ENCODE measurements around the gene SPAG17. TPM values are rescaled to one million over a fixed set of nuclear protein-coding genes. Genes with fewer than 3 reads are reported as not detected.

SPAG17 gene
- total RNA-seq, 1 experiment from 2014 or later, result not detected

- TF ChIP-seq ZFX (IDR thresholded peaks at IDR 0.05) (no peak), REST (IDR thresholded peaks at IDR 0.05; ENCODE audit: low read depth) (no peak), SIN3A (IDR thresholded peaks at IDR 0.05; ENCODE audit: low read depth) (no peak), POLR2A (IDR thresholded peaks at IDR 0.05; ENCODE audit: borderline replicate concordance, extremely low read depth, insufficient read depth, insufficient read length) (no peak), CEBPB (IDR thresholded peaks at IDR 0.05; ENCODE audit: low read depth) (no peak)
- H3K4me3 ChIP-seq (replicated peaks in 1 of 2; ENCODE audit: low read depth in 1 of 2, low read length in 2 of 2), result no peak overlapping the region
- ChIA-PET CTCF (interaction anchor here (0.6 kb wide), 1 partner anchor 17 kb away, joined by 4 read pairs; no protein-coding TSS in a partner anchor), POLR2A (no interaction called here), RAD21 (ENCODE audit: low non-redundant PET in 1 of 2, low total read pairs in 2 of 2, uncharacterized antibody in 2 of 2, unreplicated experiment in 2 of 2) (no interaction called here)
- no peak overlapping the region for H3K9ac ChIP-seq (ENCODE audit: low read length)
- no peak overlapping the region for H2AFZ ChIP-seq (ENCODE audit: low read depth, low read length, poor library complexity, severe bottlenecking)
- no peaks in the 10 kb centered on the region for H3K9me2 ChIP-seq (ENCODE audit: insufficient read depth)
- no peaks in the 10 kb centered on the region for H3K4me1 ChIP-seq (ENCODE audit: control insufficient read depth in 1 of 2, insufficient read depth in 2 of 2, low read length in 2 of 2)
- no peak for DNase-seq (ENCODE audit: low read depth, low spot score)
- no peaks in the 10 kb centered on the region for H3K79me2 ChIP-seq (ENCODE audit: insufficient read depth, low read length)
- no peaks in the 10 kb centered on the region for H3K9me3 ChIP-seq (ENCODE audit: control insufficient read depth in 1 of 2, insufficient read depth in 1 of 2, low read depth in 1 of 2, low read length in 2 of 2)
- ATAC-seq, result no peak
- H3K36me3 ChIP-seq (ENCODE audit: control insufficient read depth in 1 of 2, insufficient read depth in 2 of 2, low read length in 2 of 2), result no peaks in the 10 kb centered on the region
- intact Hi-C loops (cut with micrococcal nuclease), result no loop called here
- H3K4me2 ChIP-seq (ENCODE audit: low read length), result no peak overlapping the region
- H3K27ac ChIP-seq (ENCODE audit: low read depth, low read length), result no peak overlapping the region
- no TSS peak for BruUV-seq (replicated peaks)
- peaks cover 8% of the 10 kb centered on the region; the same call in 1 of the 2 replicates for H3K27me3 ChIP-seq (ENCODE audit: insufficient read depth, low read length)
- H4K20me1 ChIP-seq (ENCODE audit: insufficient read depth), result no peaks in the 10 kb centered on the region; the same call in 1 of the 2 replicates
Measured at GRCh38 chr1:118137900-118138299, 47.1 kb downstream of the SPAG17 start.

GRCh38 chr1:118136187-118136941, 48.7 kb downstream of the SPAG17 start:
- Histone ChIP-seq H3K36me3 (ENCODE audit: control insufficient read depth in 1 of 2, insufficient read depth in 2 of 2, low read length in 2 of 2) (no peaks in the 10 kb centered on the region), H2AFZ (ENCODE audit: low read depth, low read length, poor library complexity, severe bottlenecking) (no peak overlapping the region), H3K4me2 (ENCODE audit: low read length) (no peak overlapping the region), H3K27ac (ENCODE audit: low read depth, low read length) (no peak overlapping the region), H3K9ac (ENCODE audit: low read length) (no peak overlapping the region), H3K9me2 (ENCODE audit: insufficient read depth) (no peaks in the 10 kb centered on the region), H3K79me2 (ENCODE audit: insufficient read depth, low read length) (no peaks in the 10 kb centered on the region), H3K27me3 (ENCODE audit: insufficient read depth, low read length) (peaks cover 7% of the 10 kb centered on the region; the same call in 1 of the 2 replicates), H3K4me1 (ENCODE audit: control insufficient read depth in 1 of 2, insufficient read depth in 2 of 2, low read length in 2 of 2) (no peaks in the 10 kb centered on the region), H3K9me3 (ENCODE audit: control insufficient read depth in 1 of 2, insufficient read depth in 1 of 2, low read depth in 1 of 2, low read length in 2 of 2) (no peaks in the 10 kb centered on the region), H3K4me3 (replicated peaks in 1 of 2; ENCODE audit: low read depth in 1 of 2, low read length in 2 of 2) (no peak overlapping the region), H4K20me1 (ENCODE audit: insufficient read depth) (no peaks in the 10 kb centered on the region; the same call in 1 of the 2 replicates)
- intact Hi-C loops (cut with micrococcal nuclease), result no loop called here
- ChIA-PET POLR2A (no interaction called here), CTCF (no interaction called here), RAD21 (ENCODE audit: low non-redundant PET in 1 of 2, low total read pairs in 2 of 2, uncharacterized antibody in 2 of 2, unreplicated experiment in 2 of 2) (no interaction called here)
- ATAC-seq (no peak), DNase-seq (ENCODE audit: low read depth, low spot score) (no peak)
- BruUV-seq (replicated peaks), result no TSS peak
- no peak for TF ChIP-seq FOSL1 (IDR thresholded peaks at IDR 0.05; ENCODE audit: low read depth)

All from HCT116 (cell line).